T-helper 1 cell treated with Interleukin-12 subunit alpha and Interleukin-12 subunit beta and Interleukin-4 antibody, amounts not matched to agents 30 ng/mL and 1 ng/mL, for 36 hours (primary cell): ENCODE results near the gene TBC1D9B. TPM values are rescaled to one million over a fixed set of nuclear protein-coding genes. Genes with fewer than 3 reads are reported as not detected.

ENCODE experiments used
- total RNA-seq: library from RNA; stranded (reverse); gene quantifications from 2 replicates; pipeline ENCODE4 v1.2.3, GENCODE V29; 2022

Gene TBC1D9B
- total RNA-seq, 1 donor from 2014 or later: 104 TPM

Other genes with a start within 250 kb of the TBC1D9B start
- not detected in 2 replicates for gene CBY3, start 226.9 kb downstream of the TBC1D9B start, total RNA-seq
- 485 and 502 TPM in 2 replicates for gene CANX, start 208.9 kb downstream of the TBC1D9B start, total RNA-seq
- 37.0 and 43.2 TPM in 2 replicates for gene MAML1, start 175.1 kb downstream of the TBC1D9B start, total RNA-seq
- gene LTC4S, start 113.9 kb downstream of the TBC1D9B start, total RNA-seq: 1.7 and 2.4 TPM in 2 replicates
- 99.8 and 100 TPM in 2 replicates for gene MGAT4B, start 101.0 kb downstream of the TBC1D9B start, total RNA-seq
- 254 and 274 TPM in 2 replicates for gene SQSTM1, start 87.0 kb downstream of the TBC1D9B start, total RNA-seq
- 19.5 and 23.6 TPM in 2 replicates for gene MRNIP, start 49.1 kb downstream of the TBC1D9B start, total RNA-seq
- gene RNF130, start 163.9 kb upstream of the TBC1D9B start, total RNA-seq: 4.3 and 4.8 TPM in 2 replicates